Right renal pelvis (tissue), 4 donors: Measurements from ENCODE around the gene HIVEP3. TPM values are rescaled to one million over a fixed set of nuclear protein-coding genes. Genes with fewer than 3 reads are reported as not detected.

Experiments
- DNase-seq, 4 donors: peaks; one replicate each; pipeline ENCODE4 v3.0.0-alpha.2; 2013; ENCODE audit warnings: low read depth in 4 of 4, low spot score in 3 of 4, missing footprints in 1 of 4
- polyA plus RNA-seq, 4 donors: library from polyadenylated mRNA; unstranded; fragments of 120-200 nt; gene quantifications; one replicate each; pipeline ENCODE4 v1.2.1, GENCODE V29; 2013; ENCODE audit not compliant: insufficient read length in 4 of 4

HIVEP3 gene
- polyA plus RNA-seq, 4 donors, result 3.9 to 4.9 (median 4.5) TPM

DNA sequence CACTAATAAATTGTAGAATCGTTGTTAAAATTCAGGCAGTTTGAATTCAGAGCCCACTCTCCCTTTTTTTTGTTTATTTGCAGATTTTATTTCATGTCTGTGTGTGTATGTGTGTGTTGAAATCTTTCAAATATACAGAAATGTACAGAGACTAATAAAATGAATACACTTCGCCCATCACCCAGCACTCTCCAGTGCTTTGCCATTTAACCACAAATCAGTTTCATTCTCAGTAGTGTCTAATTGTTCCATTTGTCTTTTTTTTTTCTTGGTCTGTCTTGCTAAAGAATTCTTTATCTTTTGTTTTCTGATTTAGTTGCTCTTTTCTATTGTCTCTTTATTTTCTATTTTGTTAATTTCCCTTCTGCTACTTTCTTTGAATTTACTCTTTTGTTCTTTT lies 99.7 kb downstream of the HIVEP3 start:
- DNase-seq, result no peak

DNA sequence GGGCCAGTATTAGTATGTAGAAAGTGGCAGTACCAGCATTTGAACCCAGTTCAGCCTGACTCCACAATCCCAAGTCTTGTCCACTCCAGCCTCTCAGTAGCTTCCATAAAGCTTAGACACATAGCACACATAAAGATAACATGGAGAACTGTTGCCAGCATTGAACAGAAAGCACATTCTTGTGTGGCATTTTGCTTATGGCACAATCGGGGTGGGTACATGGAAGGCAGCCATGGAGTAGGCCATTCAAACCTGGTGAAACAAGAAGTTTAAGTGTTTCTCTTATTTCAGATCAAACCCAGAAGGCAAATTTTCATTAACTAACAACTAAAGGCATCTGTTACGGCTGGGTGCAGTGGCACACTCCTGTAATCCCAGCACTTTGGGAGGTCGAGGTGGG lies 102.7 kb downstream of the HIVEP3 start:
- DNase-seq, result no peak

DNA sequence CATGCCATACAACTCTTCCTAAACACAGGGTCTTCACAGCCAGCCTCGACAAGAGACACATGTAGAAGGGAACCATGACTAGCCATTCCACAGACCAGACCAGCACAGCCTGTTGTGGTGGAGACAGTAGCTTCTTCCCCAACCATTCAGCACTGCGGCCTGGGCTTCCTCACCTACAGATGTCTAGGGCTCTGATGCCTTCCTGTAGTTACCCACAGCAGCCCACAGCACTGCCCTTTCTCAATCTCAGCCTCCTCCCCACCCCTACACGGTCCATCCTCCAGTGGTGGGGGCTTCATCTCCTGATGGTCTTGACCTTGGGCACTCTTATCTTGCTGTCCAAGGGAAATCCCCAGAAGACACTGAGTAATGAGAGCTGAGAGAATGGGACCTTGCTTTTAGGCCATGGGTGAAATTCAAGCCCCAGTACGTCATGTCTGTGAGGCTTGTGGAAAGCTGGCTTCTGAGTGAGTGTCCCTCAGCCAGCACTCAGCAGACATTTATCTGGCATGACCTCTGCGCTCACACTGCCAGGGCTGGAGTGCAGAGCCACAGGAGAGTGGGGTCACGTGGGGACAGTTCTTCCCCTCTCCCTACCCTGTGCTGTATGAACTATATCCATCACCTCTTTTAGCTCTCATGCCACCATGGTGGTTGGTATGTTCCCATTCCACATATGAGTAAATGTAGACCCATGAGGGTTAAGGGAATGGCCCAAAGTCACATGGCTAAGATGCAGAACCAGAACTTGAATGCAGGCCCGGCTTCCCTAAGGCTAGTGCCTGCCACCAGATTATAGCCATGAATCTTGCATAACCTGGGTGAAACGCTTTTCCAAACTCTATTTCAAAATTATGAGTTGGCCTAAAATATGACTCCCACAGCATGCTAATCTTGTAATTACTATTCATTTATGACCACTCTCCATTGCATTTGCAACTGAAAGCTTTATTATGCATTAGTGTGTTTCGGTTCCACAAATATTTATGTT lies 104.7 kb downstream of the HIVEP3 start:
- no peak for DNase-seq

DNA sequence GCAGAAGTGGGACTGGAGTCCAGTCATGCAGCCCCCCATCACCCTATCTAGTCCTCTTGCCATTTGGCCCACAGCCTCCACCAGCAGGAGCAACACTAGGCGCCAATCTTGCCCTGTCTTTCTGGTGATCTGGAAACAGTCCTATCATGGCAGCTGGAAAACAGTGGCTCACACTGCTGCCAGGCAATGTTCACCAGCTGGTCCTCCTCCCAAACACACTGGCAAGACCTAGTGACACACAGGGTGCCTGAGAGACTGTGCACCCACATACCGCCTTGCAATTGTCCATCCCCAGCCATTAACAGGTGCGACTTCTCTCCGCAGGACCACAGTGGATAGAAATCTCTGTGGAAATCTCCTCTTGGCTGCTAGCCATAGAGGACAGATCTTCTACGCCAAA lies 105.5 kb downstream of the HIVEP3 start:
- DNase-seq, result no peak

DNA sequence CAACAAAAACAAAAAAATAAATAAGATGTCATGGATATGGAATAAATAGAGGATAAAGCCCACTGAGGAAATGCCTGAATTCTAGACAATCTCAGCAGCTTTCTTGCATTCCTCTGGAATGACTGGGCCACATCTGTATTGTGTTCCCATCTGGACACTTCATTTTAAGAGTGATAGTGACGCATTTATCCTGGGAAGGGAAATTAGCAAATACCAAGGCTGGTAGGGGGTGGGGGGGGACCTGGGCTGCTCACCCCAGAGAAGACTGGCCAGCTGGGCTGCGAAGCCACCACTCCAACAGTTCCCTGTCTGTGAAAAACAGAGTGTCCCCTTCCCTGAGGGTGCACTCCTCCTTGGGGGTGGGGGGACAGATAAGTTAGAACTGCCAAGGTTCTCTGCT lies 106.3 kb downstream of the HIVEP3 start:
- DNase-seq, result no peak

DNA sequence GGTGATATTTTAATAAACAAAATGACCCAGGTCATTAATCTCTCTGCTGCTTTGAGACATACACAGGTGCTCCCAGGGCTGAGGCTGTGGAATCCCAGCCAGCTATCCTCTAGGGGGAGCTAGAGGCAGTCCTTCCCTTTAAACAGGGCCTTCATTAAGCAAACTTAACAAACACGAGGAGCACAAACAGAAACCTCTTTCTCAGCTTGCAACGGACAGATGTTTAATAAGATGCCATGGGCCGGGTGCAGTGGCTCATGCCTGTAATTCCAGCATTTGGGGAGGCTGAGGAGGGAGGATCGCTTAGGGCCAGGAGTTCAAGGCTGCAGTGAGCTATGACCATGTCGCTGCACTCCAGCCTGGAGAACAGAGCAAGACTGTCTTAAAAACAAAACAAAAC lies 106.7 kb downstream of the HIVEP3 start:
- peak; percentile 10 to 20 (median 16) for DNase-seq

DNA sequence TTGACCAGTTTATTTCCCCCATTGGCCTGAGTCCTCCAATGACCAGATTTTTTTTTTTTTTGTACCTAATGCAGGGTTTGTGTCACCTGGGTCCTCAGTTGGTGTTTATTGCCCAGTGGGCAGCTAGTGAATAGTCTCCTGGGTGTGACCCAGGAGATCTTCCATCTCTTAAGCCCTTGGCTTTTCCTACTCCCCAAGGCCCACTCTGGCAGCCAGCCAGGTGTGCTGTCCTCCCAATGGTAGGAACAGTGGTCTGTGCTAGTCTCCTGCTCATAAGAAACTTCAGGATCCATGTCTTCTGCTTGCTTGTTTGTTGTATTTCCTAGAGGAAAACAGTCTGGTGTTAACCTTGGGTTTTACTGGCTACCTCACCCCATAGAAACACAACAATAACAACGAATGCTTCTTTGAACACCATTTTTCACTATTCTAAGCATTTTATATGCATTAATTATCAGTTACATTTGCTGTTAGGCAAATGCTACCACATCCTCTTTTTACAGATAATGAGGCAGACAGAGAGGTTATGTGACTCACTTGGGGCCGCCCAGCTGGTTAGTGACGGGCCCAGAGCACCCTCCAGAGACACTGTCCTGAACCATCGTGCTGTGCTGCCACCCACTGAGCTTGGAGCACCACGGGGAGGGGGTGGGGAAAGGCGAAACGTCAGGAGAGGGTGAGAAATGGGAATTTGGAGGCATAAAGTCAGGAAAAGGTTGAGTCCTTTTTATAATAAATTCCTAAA lies 107.5 kb downstream of the HIVEP3 start:
- no peak for DNase-seq

DNA sequence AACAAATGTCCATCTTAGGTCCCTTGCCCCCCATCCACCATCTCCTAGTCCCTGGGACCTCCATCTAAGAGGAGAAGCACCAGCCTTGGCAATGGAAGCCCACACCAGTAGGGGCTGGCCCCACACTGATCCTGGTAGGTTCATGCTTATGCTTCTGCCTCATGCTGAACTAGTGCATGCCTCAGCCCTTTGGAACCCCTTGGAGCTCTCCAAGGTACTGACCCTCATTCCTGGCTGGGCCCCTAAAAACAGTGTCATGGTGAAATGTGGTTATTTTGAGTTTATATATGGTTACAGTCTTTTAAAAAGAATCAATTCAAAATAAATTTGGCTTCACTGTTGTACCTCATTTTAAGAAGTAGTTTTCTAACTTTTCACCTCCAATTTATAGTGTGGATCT lies 108.3 kb downstream of the HIVEP3 start:
- DNase-seq, result peak; percentile 48 to 59 (median 50)

DNA sequence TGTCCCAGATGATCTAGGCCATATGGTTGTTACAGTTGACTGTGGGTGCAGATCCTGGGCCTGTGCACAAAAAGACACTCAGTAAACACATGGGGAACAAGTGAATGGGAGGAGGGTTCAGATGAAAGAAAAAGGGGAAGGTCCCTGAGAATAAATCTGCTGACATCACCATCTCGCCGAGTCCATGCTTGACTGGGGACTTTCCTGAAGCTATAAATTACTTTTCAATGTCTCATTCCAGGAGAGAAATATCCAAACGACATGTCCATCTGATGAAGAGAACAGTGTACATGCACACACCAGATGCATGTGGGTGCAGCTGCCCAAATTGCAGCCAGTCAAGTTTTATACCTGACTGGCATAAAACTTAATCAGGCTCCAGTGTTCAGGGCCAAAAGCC lies 109.0 kb downstream of the HIVEP3 start:
- DNase-seq, result no peak

DNA sequence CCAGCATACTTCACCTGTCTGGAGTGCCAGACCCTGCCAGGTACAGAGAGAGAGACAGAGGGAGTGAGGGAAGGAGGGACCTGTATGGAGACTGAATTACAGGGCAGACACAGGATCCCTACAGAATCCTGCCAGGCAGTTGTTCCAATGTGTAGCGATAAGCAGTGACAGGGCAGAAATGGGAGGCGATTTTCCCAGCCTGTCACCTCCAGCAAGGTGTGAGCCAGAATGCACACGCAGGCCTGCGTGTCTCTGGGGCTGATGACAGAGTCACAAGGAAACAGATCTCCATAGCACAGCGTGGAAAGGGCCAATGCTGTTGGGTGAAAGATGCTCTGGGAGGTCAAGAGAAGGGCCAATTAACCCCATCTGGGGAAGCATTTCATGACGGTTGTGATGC lies 111.3 kb downstream of the HIVEP3 start:
- DNase-seq, result no peak

DNA sequence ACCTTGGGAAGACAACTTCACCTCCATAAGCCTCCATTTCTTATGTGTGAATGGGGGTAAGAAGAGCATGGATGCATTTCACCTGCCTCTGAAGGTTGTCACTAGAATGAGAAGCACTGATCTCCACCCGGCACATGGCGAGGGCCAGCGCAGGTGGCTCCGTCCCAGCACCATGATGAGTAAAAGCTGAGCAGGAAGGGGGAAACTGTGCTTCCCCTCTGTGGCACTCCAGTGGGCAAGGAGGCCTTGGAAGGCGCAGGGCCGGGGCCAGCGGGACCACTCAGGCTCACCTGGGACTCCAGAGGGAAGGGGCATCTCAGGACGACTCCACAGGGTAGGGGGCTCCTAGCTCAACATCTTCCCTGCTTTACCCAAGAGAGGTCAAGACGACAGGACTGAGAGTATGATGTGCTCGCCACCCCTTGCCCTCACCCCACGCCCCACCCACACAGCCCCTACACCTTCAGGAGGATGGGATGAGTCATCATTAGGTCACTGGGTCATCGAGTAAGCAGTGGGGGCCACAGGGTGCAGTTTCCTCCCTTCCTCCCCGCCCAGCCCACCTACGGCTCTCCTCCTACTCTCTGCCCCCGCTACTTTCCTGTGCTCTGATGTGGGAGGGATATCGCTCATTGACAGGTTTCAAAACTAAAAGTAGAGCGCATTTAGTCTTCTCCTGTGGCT lies 112.1 kb downstream of the HIVEP3 start:
- DNase-seq, result no peak

DNA sequence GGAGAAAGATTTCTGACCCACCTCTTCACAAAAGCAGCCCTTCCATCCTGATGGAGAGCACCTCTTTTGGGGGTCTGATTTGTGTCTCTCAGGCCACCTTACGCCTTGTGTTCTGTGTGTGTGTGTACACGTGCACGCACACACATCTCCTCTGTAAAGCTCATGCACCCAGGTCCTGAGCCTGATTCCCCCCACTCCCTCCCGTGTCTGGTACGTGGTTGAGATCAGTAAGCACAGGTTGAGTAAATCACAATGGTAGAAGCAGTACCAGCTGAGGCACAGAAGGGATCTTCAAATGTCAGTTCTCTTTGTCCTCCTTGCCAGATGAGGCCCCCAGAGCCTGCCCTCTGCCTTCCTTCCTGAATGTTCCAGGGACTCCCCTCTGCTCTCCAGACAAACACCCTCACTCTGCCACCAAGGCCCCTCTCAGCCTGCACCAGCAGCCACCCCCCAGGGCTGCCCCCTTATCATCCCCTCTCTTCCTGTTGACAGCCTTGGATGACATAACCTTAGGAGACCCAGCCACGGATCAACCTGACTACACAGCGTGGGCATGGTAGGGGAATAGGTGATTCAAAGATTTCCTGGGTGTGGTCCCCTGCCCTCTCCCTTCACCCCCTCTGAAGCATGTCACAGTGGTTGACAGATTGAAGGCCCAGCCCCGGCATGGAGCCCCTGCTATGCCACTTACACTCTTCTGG lies 112.8 kb downstream of the HIVEP3 start:
- DNase-seq, result no peak

DNA sequence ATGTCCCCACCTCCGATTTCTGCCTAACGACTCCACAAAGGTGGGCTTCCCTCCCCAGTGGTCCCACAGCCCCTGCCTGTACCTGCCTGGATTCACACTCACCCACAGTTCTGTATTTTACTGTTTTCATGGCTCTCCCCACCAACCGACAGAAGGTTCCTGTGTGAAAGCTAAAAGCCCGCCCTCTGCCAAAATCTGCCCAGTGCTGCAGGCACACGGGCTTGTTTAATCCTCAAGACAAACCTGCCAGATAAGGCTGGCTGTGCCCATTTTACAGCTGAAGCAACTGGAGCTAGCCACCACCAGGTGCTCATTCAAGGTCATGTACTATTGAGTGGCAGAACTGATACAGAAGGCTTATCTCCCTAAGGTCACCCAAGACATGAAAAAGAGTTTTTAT lies 114.5 kb downstream of the HIVEP3 start:
- DNase-seq, result no peak

DNA sequence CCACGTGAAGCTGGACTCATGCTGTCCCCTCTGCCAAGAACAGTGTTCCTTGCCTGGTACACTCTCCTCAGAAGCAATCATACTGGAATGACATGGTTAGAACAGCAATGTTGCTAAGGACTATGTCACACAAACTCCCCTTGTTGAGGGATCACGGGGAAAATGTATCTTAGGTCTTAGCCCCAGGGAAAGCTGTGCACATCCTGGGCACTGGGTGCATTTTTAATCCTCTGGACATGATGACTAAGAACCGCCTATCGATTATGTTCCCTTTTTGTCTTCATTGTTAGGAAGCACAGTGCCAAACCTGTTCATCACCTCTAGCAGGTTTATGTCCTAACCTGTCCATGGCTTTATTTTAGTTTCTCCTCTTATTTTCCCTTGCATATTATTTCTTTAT lies 115.1 kb downstream of the HIVEP3 start:
- no peak for DNase-seq

DNA sequence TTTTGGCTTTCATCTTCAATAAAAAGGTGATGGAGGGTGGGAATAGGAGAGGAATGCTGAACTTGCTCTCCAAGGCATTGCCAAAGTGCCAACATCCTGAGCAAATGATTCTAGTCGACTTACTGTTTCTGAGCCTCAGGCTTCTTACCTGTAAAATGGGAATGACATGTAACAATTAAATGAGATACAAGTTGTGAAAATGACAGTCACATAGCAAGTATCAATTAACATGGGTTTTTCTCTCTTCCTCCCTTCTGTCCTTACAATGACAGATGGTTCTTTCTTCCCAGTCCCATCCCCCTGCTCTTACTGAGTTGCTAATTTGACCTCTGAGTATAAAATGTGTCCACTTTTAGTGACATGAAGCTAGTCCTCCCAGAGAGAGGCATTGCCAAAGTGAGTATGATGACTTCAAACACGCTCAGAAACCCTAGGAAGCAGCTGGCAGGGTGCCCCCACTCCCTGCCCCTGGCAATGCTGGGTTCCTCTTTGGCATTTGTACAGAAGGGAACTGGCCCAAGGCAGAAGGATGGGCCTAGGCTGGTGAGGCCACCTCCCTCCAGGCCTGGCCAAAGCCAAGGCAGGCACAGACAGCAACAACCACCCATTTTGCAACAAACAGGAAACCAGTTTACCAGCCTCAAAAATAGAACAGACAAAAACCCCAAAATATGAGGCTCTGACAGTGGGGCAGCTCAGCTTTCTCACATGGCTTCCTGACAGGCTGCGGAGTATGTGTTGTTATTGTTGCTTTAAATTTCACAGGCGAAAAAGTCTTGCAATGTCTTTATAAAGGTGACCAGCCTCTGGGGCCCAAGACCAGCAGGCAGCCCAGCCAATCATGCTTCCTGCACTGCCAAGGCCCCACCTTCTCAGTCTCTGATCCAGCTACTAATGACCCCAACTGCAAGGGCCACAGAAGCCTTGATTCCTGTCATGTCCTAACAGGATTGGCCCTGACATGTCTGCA lies 115.9 kb downstream of the HIVEP3 start:
- no peak for DNase-seq

DNA sequence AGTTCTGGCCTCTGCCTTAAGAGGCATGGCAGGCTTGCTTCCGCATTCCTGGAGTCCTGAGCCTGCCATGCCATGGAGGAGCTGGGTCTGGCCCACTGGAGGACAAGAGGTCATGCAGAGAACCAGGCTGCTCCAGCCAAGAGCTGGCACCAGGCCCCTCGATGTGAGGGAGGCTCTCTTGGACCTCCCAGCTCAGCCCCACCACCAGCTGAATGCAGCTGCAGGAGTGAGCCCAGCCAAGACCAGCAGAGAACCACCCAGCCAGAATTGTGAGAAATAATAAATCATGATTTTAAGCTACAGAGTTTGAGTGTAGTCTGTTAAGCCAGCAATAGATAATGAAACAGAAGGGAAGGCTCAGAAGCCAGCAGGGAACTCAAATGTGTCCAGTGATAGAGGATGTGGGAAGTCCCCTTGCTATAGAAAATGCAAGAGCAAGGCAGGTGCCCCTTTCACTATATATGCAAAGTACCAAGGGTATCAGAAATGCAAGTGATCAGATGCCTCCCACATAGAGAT lies 118.4 kb downstream of the HIVEP3 start:
- no peak for DNase-seq

DNA sequence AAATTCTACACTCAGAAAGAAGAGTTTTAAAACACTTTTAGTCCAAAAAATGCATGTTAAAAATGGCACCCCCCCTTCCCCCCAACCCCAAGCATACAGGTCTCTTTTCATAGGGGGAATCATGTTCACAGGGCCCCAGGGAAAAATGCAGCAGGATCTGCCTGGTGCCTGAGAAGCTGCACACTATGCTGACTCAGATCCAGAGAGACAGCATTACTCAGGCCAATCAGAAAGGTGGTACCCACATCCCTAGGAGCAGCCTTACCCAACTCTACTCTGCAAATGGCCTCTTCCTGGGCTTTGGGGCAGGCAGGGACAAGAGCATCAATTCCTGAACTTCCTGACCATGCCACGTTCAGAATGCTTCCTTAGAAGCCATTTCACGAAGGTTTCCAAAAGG lies 119.0 kb downstream of the HIVEP3 start:
- DNase-seq, result no peak

DNA sequence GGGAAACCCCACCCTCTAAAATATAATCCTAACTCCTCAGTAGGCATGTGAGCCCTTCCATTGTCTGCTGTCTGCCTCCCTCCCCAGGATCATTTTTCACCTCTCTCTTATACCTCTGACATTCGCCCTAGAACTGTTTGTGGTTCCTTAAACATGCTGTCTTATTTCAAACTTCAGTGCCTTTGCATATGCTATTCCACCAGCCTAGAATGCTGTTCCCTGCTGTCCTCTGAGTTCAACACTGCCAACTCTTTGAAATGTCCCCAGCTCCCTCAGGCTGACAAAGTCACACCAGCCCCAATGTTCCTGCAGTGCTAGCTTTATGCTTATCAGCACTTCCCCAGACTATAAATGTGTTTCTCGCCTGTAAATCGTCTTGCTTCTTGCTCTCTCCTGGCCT lies 119.5 kb downstream of the HIVEP3 start:
- no peak for DNase-seq

DNA sequence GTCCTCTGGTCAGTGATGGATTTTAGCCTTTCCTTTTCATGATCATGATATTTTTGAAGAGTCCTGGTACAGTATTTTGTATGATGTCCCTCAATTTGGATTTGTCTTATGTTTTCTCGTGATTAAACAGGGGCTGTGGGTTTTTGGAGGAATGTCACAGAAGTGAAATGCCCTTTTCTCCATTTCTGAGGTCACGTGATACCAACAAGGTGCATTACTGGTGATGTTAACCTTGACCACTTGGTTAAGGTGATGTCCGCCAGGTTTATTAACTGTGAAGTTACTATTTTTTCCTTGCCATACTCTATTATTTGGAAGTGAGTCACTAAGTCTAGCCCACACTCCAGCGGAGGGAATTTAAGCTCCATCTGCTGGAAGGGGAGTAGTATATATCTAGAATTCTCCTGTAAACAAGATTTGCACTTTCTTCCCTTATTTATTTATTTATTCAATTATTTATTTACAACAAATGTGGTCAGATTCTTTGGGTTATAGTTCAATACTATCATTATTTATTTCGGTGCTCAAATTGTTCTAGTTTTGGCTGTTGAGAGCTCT lies 123.4 kb downstream of the HIVEP3 start:
- DNase-seq, result no peak
